Natural killer cell (primary cell): Measurements from ENCODE around the gene ZNF48. TPM values are rescaled to one million over a fixed set of nuclear protein-coding genes. Genes with fewer than 3 reads are reported as not detected.
A peak's percentile ranks its signal among the peaks of the same experiment; 100 is the strongest.

Experiments
- ATAC-seq, 3 donors: fragments of 150-1000 bp in 2 of 3; fragments of 200-7000 bp in 1 of 3; cut with Tn5 transposase; 1 replicate in 1 of 3; 2 replicates in 2 of 3; pipeline ENCODE4 v1.10.0; 2021; ENCODE audit warnings: mild to moderate bottlenecking in 2 of 3, moderate library complexity in 2 of 3
- DNase-seq, 2 donors: peaks; one replicate each; pipeline versions ENCODE4 v3.0.0 to v3.0.0-alpha.2; 2013 to 2021; ENCODE audit warnings: mixed read lengths in 1 of 2
- H3K27ac ChIP-seq: one replicate; pipeline ENCODE4 v1.5.1; 2013; ENCODE audit warnings: mild to moderate bottlenecking, low read length
- H3K27me3 ChIP-seq: one replicate; pipeline ENCODE4 v1.6.1; 2013; ENCODE audit warnings: low read length; ENCODE audit not compliant: control insufficient read depth, insufficient read depth
- H3K36me3 ChIP-seq: one replicate; pipeline ENCODE4 v1.6.1; 2013; ENCODE audit warnings: low read length; ENCODE audit not compliant: control insufficient read depth, insufficient read depth
- H3K4me1 ChIP-seq: one replicate; pipeline ENCODE4 v1.6.1; 2013; ENCODE audit warnings: low read length; ENCODE audit not compliant: control insufficient read depth, insufficient read depth
- H3K4me3 ChIP-seq: one replicate; pipeline ENCODE4 v1.5.1; 2013; ENCODE audit warnings: low read length
- H3K9me3 ChIP-seq: one replicate; pipeline ENCODE4 v1.6.1; 2013; ENCODE audit warnings: low read length; ENCODE audit not compliant: control insufficient read depth, insufficient read depth
- H3K27ac Mint-ChIP-seq, 2 donors: one replicate each; pipeline ENCODE4 v1.8.0; 2022; ENCODE audit warnings: mild to moderate bottlenecking in 2 of 2, mixed read lengths in 2 of 2, moderate library complexity in 1 of 2
- H3K27me3 Mint-ChIP-seq, 2 donors: one replicate each; pipeline ENCODE4 v1.8.0; 2022; ENCODE audit warnings: low read depth in 2 of 2, mixed read lengths in 2 of 2
- H3K36me3 Mint-ChIP-seq: one replicate; pipeline ENCODE4 v1.8.0; 2022; ENCODE audit warnings: mixed read lengths
- H3K4me1 Mint-ChIP-seq, 2 donors: one replicate each; pipeline ENCODE4 v1.8.0; 2022; ENCODE audit warnings: mixed read lengths in 2 of 2
- H3K4me3 Mint-ChIP-seq: one replicate; pipeline ENCODE4 v1.8.0; 2022; ENCODE audit warnings: mild to moderate bottlenecking, moderate library complexity, mixed read lengths
- H3K9me3 Mint-ChIP-seq, 2 donors: one replicate each; pipeline ENCODE4 v1.8.0; 2022; ENCODE audit warnings: mixed read lengths in 2 of 2
- CTCF ChIP-seq: fragments of 200-600 bp; IDR thresholded peaks from one replicate; pipeline ENCODE4 v1.8.0; 2022; ENCODE audit warnings: antibody characterized with exemption
- WGBS: methylation state at CpG from one replicate; pipeline ENCODE4 v1.1.7; 2013; ENCODE audit warnings: missing lambda C conversion rate; ENCODE audit not compliant: insufficient coverage; 5-methylcytosine and 5-hydroxymethylcytosine counted together
- intact Hi-C: fragments of 100-400 bp; cut with micrococcal nuclease; formaldehyde crosslinking; loops from one replicate; pipeline ENCODE4 v1.14.2; 2022
- total RNA-seq, 4 donors: library from RNA; stranded (reverse); fragments of 120-200 nt in 1 of 4; gene quantifications; one replicate each; pipeline versions ENCODE4 v1.2.3 to v1.2.4, GENCODE V29; 2013 to 2022

The ZNF48 gene
- total RNA-seq, 3 donors from 2014 or later (not counting 1 experiment from before 2014, with no cell fraction given), result 5.5 to 7.4 (median 7.1) TPM

GRCh38 chr16:30446203-30446595, 51.0 kb downstream of the ZNF48 start:
- intact Hi-C loops, result no loop called here
- WGBS, result 76% methylated on average over 7 of the region's 10 CpGs
- Histone ChIP-seq H3K9me3 (no peaks in the 10 kb centered on the region), H3K4me3 (peak overlapping the region; percentile 87), H3K4me1 (peaks cover 50% of the 10 kb centered on the region), H3K27ac (peak overlapping the region; percentile 91), H3K27me3 (no peaks in the 10 kb centered on the region), H3K36me3 (peaks cover 4% of the 10 kb centered on the region)
- peaks cover 0 to 3% of the 10 kb centered on the region in 2 donors for H3K9me3 Mint-ChIP-seq
- peaks cover 42 to 43% of the 10 kb centered on the region in 2 donors for H3K4me1 Mint-ChIP-seq
- H3K4me3 Mint-ChIP-seq, result peak overlapping the region; percentile 96
- no peak for TF ChIP-seq CTCF
- H3K36me3 Mint-ChIP-seq, result peaks cover 7% of the 10 kb centered on the region
- peak overlapping the region; percentile 94 to 95 for H3K27ac Mint-ChIP-seq
- no peak for DNase-seq
- no peak for ATAC-seq
- H3K27me3 Mint-ChIP-seq, result no peaks in the 10 kb centered on the region

DNA sequence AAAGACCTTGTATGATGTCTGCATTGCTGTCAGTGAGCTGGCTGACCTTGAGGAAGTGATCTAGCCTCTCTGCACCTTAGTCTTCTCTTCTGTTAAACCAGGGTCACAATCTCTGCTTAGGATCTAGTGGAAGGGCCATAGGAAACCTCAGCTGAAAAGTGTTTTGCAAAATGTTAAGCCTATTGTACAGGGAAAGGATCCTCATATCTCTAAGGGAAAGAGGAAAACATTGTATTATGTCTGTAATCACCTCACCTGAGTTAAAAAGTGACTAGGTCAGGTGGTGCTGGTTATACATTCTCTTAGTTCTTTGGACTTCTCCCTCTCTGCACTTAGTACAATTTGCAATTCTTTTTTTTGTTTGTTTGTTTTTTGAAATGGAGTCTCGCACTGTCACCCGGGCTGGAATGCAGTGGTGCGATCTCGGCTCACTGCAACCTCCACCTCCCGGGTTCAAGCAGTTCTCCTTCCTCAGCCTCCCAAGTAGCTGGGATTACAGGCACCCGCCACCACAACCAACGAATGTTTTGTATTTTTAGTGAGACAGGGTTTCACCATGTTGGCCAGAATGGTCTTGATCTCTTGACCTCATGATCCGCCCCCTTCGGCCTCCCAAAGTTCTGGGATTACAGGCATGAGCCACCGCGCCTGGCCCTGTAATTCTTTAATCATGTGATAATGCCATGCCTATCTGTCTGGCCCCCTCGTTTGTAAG, 52.4 kb downstream of the ZNF48 start:
- no peak overlapping the region for H3K27ac ChIP-seq
- 94% methylated on average over 12 of the region's 12 CpGs for WGBS
- H3K27ac Mint-ChIP-seq, result no peak overlapping the region
- H3K4me3 ChIP-seq, result no peak overlapping the region
- peaks cover 4% of the 10 kb centered on the region for H3K36me3 ChIP-seq
- peaks cover 7% of the 10 kb centered on the region for H3K36me3 Mint-ChIP-seq
- peaks cover 47% of the 10 kb centered on the region in 2 donors for H3K4me1 Mint-ChIP-seq
- DNase-seq (no peak), ATAC-seq (no peak)
- H3K4me1 ChIP-seq, result peaks cover 59% of the 10 kb centered on the region
- H3K27me3 Mint-ChIP-seq, result no peaks in the 10 kb centered on the region
- intact Hi-C loops, result no loop called here
- TF ChIP-seq CTCF, result no peak
- H3K9me3 Mint-ChIP-seq, result peaks cover 0 to 3% of the 10 kb centered on the region in 2 donors
- H3K4me3 Mint-ChIP-seq, result no peak overlapping the region
- H3K9me3 ChIP-seq, result no peaks in the 10 kb centered on the region
- H3K27me3 ChIP-seq, result no peaks in the 10 kb centered on the region

DNA sequence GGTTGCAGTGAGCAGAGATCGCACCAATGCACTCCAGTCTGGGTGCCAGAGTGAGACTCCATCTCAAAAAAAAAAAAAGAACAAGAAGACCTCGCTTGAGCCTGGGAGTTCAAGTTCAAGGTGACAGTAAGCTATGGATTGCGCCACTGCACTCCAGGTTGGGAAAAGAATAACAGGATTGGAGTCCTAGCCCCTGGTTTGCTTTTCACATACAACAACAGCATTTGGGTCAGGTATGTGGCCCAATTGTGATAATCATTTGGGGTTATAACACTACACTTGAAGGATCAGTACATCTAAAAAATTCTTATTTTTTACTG, 53.9 kb downstream of the ZNF48 start:
- no peak overlapping the region for H3K4me3 ChIP-seq
- Mint-ChIP-seq H3K27me3 (no peaks in the 10 kb centered on the region), H3K36me3 (no peaks in the 10 kb centered on the region), H3K27ac (no peak overlapping the region), H3K4me1 (peaks cover 42% of the 10 kb centered on the region in 2 donors), H3K4me3 (no peak overlapping the region), H3K9me3 (no peaks in the 10 kb centered on the region)
- DNase-seq, result no peak
- no peak overlapping the region for H3K27ac ChIP-seq
- intact Hi-C loops, result no loop called here
- whole genome bisulfite sequencing, result 95% methylated on average over 3 of the region's 3 CpGs
- ATAC-seq, result no peak
- TF ChIP-seq CTCF, result no peak
- no peaks in the 10 kb centered on the region for H3K36me3 ChIP-seq
- peaks cover 51% of the 10 kb centered on the region for H3K4me1 ChIP-seq
- H3K27me3 ChIP-seq, result no peaks in the 10 kb centered on the region
- no peaks in the 10 kb centered on the region for H3K9me3 ChIP-seq

Other genes starting within 250 kb of the ZNF48 start
- 100 to 1,000 TPM; 699 to 926 (median 829) TPM for gene CORO1A, start 211.8 kb upstream of the ZNF48 start, total RNA-seq
- 10 to 100 TPM; 63.0 to 94.3 (median 70.6) TPM for gene BOLA2B, start 201.8 kb upstream of the ZNF48 start, total RNA-seq
- gene SLX1A, start 201.5 kb upstream of the ZNF48 start, total RNA-seq, result 100 to 1,000 TPM in 2 of 3 donors, 10 to 100 TPM in 1; 78.1 to 132 (median 109) TPM
- gene SULT1A3, start 196.2 kb upstream of the ZNF48 start, total RNA-seq, result 10 to 100 TPM; 15.9 to 27.1 (median 19.4) TPM
- gene NPIPB13, start 146.9 kb upstream of the ZNF48 start, total RNA-seq, result 10 to 100 TPM; 17.0 to 43.5 (median 39.8) TPM
- 100 to 1,000 TPM in 1 of 3 donors, 10 to 100 TPM in 2; 79.5 to 104 (median 87.7) TPM for gene CD2BP2, start 40.1 kb upstream of the ZNF48 start, total RNA-seq
- gene TBC1D10B, start 24.9 kb upstream of the ZNF48 start, total RNA-seq, result 10 to 100 TPM; 43.0 to 55.3 (median 50.2) TPM
- gene MYL11, start 20.6 kb upstream of the ZNF48 start, total RNA-seq, result 1 to 10 TPM; 2.9 to 8.0 (median 7.2) TPM
- 100 to 1,000 TPM; 196 to 210 (median 205) TPM for gene SEPTIN1, start 12.9 kb upstream of the ZNF48 start, total RNA-seq
- 1 to 10 TPM in 2 of 3 donors, under 1 TPM in 1; 0.70 to 1.4 (median 1.4) TPM for gene ZNF771, start 12.2 kb downstream of the ZNF48 start, total RNA-seq
- gene DCTPP1, start 34.6 kb downstream of the ZNF48 start, total RNA-seq, result 10 to 100 TPM; 11.2 to 16.9 (median 15.2) TPM
- gene SEPHS2, start 50.5 kb downstream of the ZNF48 start, total RNA-seq, result 10 to 100 TPM; 25.5 to 37.6 (median 35.0) TPM
- 1,000 to 10,000 TPM; 1,131 to 1,260 (median 1,176) TPM for gene ITGAL, start 77.3 kb downstream of the ZNF48 start, total RNA-seq
- 1 to 10 TPM; 3.3 to 7.2 (median 5.6) TPM for gene ZNF768, start 131.1 kb downstream of the ZNF48 start, total RNA-seq
- gene ZNF747, start 139.4 kb downstream of the ZNF48 start, total RNA-seq, result 1 to 10 TPM; 5.0 to 8.6 (median 6.3) TPM
- gene ZNF764, start 163.0 kb downstream of the ZNF48 start, total RNA-seq, result 10 to 100 TPM in 2 of 3 donors, 1 to 10 TPM in 1; 9.6 to 13.0 (median 11.7) TPM
- gene ZNF688, start 176.3 kb downstream of the ZNF48 start, total RNA-seq, result 10 to 100 TPM; 10.1 to 16.9 (median 16.5) TPM
- 10 to 100 TPM in 2 of 3 donors, 1 to 10 TPM in 1; 7.5 to 15.2 (median 10.4) TPM for gene ZNF785, start 190.3 kb downstream of the ZNF48 start, total RNA-seq
- 1 to 10 TPM; 8.8 to 9.3 (median 9.1) TPM for gene ZNF689, start 215.0 kb downstream of the ZNF48 start, total RNA-seq